Loucy (cell line): ENCODE results near the gene SAMD14.

Experiments
- H2AFZ ChIP-seq: fragments of 200-600 bp; sonication (generic); 2 replicates; pipeline ENCODE4 v1.6.0; 2016; ENCODE audit warnings: antibody characterized with exemption, mild to moderate bottlenecking, low read length, moderate library complexity
- H3F3A ChIP-seq: fragments of 200-600 bp; 2 replicates; pipeline ENCODE4 v1.6.0; 2016; ENCODE audit warnings: antibody characterized with exemption, low read depth, mild to moderate bottlenecking
- H3K27me3 ChIP-seq: fragments of 200-600 bp; sonication (generic); 2 replicates; pipeline ENCODE4 v1.6.1; 2014; ENCODE audit warnings: low read length, mild to moderate bottlenecking; ENCODE audit not compliant: insufficient read depth, poor library complexity, severe bottlenecking
- H3K36me3 ChIP-seq: fragments of 200-600 bp; sonication (generic); 2 replicates; pipeline ENCODE4 v1.6.1; 2016; ENCODE audit warnings: low read length; ENCODE audit not compliant: insufficient read depth
- H3K4me1 ChIP-seq: fragments of 200-600 bp; sonication (generic); 2 replicates; pipeline ENCODE4 v1.5.1; 2014; ENCODE audit warnings: low read length, mild to moderate bottlenecking; ENCODE audit not compliant: insufficient read depth, poor library complexity, severe bottlenecking
- H3K4me2 ChIP-seq: fragments of 200-600 bp; sonication (generic); 2 replicates; pipeline ENCODE4 v1.6.0; 2014; ENCODE audit warnings: antibody characterized with exemption, low read length, low read depth, mild to moderate bottlenecking; ENCODE audit not compliant: poor library complexity, severe bottlenecking
- H3K4me3 ChIP-seq: fragments of 200-600 bp; sonication (generic); 2 replicates; pipeline ENCODE4 v1.5.1; 2014; ENCODE audit warnings: low read length, mild to moderate bottlenecking, mixed read lengths; ENCODE audit not compliant: poor library complexity, severe bottlenecking
- H3K79me2 ChIP-seq: fragments of 200-600 bp; sonication (generic); 2 replicates; pipeline ENCODE4 v1.6.1; 2014; ENCODE audit warnings: low read length; ENCODE audit not compliant: insufficient read depth
- H3K9ac ChIP-seq: fragments of 200-600 bp; sonication (generic); 2 replicates; pipeline ENCODE4 v1.6.0; 2014; ENCODE audit warnings: mild to moderate bottlenecking, low read depth, low read length, moderate library complexity; ENCODE audit not compliant: poor library complexity, severe bottlenecking
- H3K9me2 ChIP-seq: fragments of 200-600 bp; sonication (generic); replicated peaks from 2 replicates; pipeline ENCODE4 v1.6.1; 2016; ENCODE audit warnings: low read depth, low read length, mixed read lengths
- H3K9me3 ChIP-seq: fragments of 200-600 bp; sonication (generic); 2 replicates; pipeline ENCODE4 v1.6.1; 2014; ENCODE audit warnings: mild to moderate bottlenecking, antibody characterized with exemption, low read length, low read depth; ENCODE audit not compliant: insufficient read depth
- H4K20me1 ChIP-seq: fragments of 200-600 bp; sonication (generic); 2 replicates; pipeline ENCODE4 v1.6.0; 2014; ENCODE audit warnings: antibody characterized with exemption, low read length, mild to moderate bottlenecking; ENCODE audit not compliant: insufficient read depth, poor library complexity, severe bottlenecking
- CTCF ChIP-seq: fragments of 200-600 bp; sonication (generic); conservative IDR thresholded peaks from 2 replicates; pipeline ENCODE4 v1.5.1; 2014; ENCODE audit warnings: mild to moderate bottlenecking, antibody characterized with exemption, low read length
- EZH2phosphoT487 ChIP-seq: fragments of 200-600 bp; IDR thresholded peaks from 2 replicates; pipeline ENCODE4 v1.6.1; 2018; ENCODE audit warnings: antibody characterized with exemption, mild to moderate bottlenecking, moderate library complexity, borderline replicate concordance

Gene SAMD14

GRCh38 chr17:50157891-50158290, 27.9 kb upstream of the SAMD14 start:
- Histone ChIP-seq H3K79me2 (no peaks in the 10 kb centered on the region), H3K4me2 (no peak overlapping the region), H2AFZ (peak overlapping the region; percentile 21; the same call in 1 of the 2 replicates), H3K4me3 (no peak overlapping the region), H3F3A (no peaks in the 10 kb centered on the region), H3K4me1 (peaks cover 38% of the 10 kb centered on the region), H3K36me3 (no peaks in the 10 kb centered on the region), H3K9ac (no peak overlapping the region), H3K9me3 (no peaks in the 10 kb centered on the region), H3K9me2 (no peaks in the 10 kb centered on the region), H4K20me1 (no peaks in the 10 kb centered on the region), H3K27me3 (no peaks in the 10 kb centered on the region)
- TF ChIP-seq CTCF = no peak
- TF ChIP-seq EZH2phosphoT487 = no peak

DNA sequence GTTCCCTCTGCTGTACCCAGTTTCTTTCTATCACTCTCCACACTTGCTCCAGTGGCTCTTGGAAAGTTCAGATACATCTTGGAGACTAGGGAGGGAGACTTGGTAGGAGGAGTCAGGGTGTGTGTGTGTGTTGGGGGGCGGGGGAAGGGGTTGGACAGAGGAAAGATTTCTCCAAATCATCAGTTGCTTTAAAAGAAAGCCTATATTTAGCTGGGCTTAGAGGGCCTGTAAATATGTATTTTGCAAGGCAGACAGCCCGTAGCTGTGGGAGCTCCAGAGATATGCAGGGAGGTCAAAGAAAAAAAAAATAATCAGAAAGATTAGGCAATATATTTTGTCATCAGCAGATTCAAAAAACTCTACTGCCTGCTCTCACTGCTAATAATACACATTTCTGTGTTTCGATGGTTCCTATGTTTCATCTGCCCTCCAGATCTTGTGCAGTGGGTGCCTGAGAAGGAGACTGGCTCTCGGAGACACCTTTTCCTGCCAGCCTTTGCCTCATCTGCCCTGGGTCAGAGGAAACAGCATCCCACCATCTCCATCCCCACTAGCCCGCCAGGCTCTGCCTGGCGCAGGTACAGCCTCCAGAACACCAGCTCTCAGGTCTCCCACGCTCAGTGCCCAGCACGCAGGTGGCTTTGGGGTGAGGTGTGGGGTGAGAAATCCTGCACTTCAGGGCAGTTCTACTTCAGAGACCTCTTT, 25.3 kb upstream of the SAMD14 start:
- TF ChIP-seq EZH2phosphoT487 (no peak), CTCF (no peak)
- peaks cover 4% of the 10 kb centered on the region for H4K20me1 ChIP-seq
- H3K9me3 ChIP-seq = no peaks in the 10 kb centered on the region
- H3K27me3 ChIP-seq = no peaks in the 10 kb centered on the region
- H3K79me2 ChIP-seq = peaks cover 5% of the 10 kb centered on the region
- no peak overlapping the region for H3K4me2 ChIP-seq
- no peaks in the 10 kb centered on the region for H3K36me3 ChIP-seq
- peak overlapping the region; percentile 8 for H3K9ac ChIP-seq
- H3F3A ChIP-seq = no peaks in the 10 kb centered on the region
- H3K4me3 ChIP-seq = no peak overlapping the region
- H2AFZ ChIP-seq = no peak overlapping the region
- H3K4me1 ChIP-seq = peaks cover 34% of the 10 kb centered on the region
- no peaks in the 10 kb centered on the region for H3K9me2 ChIP-seq

DNA sequence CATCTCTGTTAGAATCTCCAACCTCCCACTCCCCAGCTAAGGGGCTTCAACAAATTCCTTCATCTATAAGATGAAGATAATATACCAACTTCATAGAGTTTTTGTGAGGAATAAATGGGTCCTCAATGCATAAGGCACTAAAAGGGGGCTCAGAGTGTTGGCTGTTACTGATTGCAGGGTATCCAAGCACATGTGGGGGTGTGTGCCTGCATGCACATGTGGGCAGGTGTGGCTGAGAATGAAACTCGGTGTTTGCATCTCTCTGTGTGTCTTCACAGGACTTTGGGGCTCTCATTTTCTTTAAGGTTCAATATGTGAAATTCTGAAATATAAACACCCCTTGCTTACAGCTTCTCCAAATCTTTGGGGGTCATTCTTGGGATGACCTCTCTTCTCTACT, 24.6 kb upstream of the SAMD14 start:
- peak overlapping the region; percentile 8 for H3K9ac ChIP-seq
- H3K4me1 ChIP-seq = peaks cover 34% of the 10 kb centered on the region
- no peaks in the 10 kb centered on the region for H3K9me3 ChIP-seq
- H3K4me2 ChIP-seq = no peak overlapping the region
- H3F3A ChIP-seq = no peaks in the 10 kb centered on the region
- H3K27me3 ChIP-seq = no peaks in the 10 kb centered on the region
- H4K20me1 ChIP-seq = peaks cover 7% of the 10 kb centered on the region
- TF ChIP-seq EZH2phosphoT487 (no peak), CTCF (no peak)
- no peaks in the 10 kb centered on the region for H3K36me3 ChIP-seq
- no peak overlapping the region for H2AFZ ChIP-seq
- H3K79me2 ChIP-seq = peaks cover 12% of the 10 kb centered on the region
- no peak overlapping the region for H3K4me3 ChIP-seq
- H3K9me2 ChIP-seq = no peaks in the 10 kb centered on the region
